NCI-H226 (cell line): ENCODE data around the gene POC1A.
A peak's percentile ranks its signal among the peaks of the same experiment; 100 is the strongest.
"Not testable (repeated sequence)": the region's sequence is repeated elsewhere in the genome, so short reads cannot be mapped to it uniquely, and the experiment has no call there.

Experiments used
- DNase-seq: peaks from one replicate; pipeline ENCODE4 v3.0.0-alpha.2; 2015

POC1A gene

DNA sequence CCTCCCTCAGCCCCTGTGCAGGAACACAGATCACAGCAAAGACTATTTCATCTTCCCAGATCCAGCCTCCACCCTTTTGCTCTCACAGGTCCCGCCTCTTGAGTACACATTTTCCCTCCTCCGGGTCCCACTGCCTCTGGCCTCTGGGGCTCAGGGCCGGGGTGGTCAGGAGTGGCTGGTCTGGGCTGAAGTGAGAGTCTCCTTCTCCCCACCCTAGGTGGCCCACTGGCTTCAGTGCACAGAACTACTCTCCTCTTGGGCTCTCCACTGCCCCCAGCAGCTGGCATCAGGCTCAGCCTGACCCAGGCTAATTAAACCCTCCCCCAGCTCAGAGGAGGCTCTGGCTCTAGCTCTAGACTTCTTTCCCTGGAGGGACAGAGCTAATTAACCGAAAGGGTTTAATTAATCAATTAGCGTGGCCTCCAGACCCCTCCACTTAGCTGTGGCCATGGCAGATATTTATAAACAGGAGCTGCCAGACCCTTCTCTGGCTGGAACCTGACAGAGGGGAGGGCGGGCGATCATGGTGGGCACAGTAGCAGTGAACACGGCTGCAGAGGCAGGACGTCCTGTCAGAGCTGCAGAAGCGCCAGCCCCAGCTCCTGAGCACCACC is 113.0 kb downstream of the POC1A start:
- peak; percentile 19 for DNase-seq

DNA sequence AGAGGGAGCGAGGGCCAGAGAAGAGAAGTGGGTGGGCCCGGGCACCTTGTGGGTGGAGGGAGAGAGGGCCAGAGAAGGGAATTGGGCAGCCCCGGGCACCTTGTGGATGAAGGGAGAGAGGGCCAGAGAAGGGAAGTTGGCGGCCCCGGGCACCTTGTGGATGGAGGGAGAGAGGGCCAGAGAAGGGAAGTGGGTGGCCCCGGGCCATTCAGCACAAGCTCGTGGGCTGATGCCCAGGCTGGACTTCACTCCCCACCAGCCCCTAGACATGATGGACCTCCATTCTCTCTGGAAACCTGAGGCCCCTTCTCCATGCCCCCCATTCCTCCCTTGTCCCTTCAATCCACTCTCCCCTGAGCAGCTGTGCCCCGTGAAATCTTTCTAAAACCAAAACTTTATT is 113.6 kb downstream of the POC1A start:
- no peak for DNase-seq

DNA sequence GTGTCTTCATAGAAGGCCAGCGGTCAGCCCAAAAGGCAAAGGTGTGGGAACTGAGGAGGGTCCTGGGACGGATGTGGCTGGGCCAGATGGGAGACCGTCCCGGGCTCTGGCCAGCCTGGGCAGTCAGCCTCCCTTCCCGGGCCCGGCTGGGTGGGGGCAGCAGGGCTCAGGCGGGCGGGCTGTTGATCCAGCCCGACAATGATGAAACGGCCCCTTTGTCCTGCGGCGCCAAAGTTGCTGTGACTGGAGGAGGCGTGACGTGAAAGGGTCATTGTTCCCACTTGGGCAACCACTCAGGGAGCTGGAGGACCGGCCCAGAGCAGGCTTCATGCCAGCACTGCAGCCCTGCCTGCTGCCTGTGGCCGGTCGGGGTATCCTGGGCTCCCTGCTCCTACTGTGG is 114.4 kb downstream of the POC1A start:
- no peak for DNase-seq

DNA sequence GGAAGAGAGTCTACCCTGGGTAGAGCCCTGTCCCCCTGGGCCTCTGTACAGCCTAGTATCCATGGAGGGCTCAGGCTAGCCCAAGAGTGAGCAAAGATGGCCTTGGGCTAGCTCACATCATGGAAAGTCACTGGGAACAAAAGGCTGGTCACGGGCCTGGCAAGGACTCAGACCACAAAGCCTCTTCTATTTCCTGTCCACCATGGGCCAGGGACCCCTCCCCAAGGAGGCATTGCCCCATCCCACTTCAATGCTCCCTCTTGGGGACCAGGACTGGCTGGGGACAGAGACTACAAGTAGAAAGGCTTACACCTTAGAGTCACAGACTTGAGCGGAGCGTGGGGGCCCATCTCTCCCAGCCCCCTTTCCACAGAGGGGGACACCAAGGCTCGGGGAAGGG is 114.8 kb downstream of the POC1A start:
- no peak for DNase-seq

DNA sequence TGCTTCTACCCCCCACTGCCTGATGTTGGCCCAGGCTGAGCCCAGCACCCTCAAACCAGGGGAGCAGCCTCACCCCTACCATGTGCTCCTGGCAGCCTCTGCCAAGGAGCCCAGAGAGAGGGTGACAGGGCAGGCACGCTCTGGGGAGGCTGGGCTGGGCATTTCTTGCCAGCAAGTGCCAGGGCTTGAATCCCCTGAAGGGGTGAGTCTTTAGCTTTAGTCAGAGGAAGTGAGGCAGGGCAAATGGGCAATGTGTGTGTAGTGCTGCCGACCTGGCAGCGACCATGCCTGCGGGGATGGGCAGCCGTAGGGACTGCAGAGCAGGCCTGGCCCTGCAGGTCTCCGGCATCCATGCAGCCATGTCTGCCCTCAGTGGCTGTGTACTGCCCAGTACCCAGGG is 116.0 kb downstream of the POC1A start:
- peak; percentile 25 for DNase-seq

DNA sequence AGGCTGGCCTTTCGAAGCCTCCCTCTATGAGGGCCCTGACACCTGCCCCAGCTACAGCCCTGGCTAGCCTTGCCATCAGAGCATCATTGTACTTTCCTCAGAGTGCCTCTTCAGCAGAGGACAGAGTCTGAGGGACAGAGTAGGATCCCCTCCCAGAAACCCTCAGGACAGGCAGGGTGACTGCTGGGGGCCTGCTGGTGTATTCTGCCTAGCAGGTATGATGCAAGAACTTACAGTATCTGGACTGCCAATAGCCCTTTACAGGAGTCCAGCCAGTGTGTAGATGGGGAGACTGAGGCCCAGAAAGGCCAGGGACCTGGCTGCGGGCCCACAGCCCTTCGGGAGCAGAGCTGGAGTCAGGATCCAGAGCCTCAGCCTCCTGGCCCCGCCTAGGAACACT is 116.9 kb downstream of the POC1A start:
- DNase-seq, result no peak

DNA sequence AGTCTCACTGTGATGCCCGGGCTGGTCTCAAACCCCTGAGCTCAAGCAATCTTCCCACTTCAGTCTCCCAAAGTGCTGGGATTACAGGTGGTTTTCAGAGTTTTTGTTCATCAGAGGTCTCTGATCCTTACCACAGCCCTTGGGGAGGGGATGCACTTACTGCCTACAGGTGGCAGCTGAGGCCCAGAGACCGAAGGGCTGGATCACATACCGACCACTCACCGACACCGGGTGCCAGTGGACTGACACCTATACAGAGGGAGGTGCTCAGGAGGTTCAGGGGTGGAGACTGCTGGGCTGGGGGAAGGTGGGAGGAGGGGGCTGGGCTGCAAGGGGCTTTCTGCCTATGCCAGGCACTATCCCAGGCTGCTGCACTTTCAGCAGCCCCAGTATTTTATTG is 117.4 kb downstream of the POC1A start:
- DNase-seq, result no peak

DNA sequence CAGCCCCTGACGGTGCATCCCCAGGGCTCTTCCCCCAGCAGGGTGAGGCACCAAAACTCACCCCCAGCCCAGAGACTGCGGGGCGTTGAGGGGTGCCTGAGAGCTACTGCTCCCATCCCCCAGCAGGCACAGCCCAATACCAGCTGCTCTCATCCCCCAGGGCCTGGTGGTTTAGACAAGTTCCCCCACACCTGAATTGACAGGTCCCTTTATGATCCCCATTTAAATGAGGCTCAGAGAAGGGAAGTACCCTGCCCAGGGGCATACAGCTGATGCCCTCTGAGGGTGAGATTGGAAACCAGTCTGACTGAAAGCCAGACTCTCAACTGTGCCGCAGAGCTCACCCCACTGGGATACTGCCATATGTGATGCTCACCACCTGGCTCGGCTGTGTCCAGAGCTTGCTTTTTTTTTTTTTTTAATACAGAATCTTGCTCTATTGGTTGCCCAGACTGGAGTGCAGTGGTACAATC is 118.0 kb downstream of the POC1A start:
- DNase-seq, result no peak

DNA sequence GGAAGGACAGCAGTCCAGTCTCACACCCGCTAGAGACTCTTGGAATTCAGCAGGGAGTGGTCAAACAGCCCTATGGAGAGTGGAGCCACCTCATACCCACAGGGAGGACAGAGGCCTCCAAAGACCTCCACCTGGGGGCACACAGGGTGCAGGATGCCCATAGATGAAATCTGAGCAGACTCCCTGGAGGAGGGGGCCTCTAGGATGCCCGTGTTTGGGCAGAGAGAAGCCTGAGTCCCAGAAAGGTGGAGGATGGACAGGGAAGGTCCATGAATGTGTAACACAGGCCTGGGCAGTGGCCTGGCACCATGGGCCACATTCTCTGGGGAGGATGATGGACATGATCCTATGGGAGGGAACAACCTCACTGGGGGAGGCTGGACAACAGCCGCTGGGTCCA is 119.6 kb downstream of the POC1A start:
- no peak for DNase-seq

DNA sequence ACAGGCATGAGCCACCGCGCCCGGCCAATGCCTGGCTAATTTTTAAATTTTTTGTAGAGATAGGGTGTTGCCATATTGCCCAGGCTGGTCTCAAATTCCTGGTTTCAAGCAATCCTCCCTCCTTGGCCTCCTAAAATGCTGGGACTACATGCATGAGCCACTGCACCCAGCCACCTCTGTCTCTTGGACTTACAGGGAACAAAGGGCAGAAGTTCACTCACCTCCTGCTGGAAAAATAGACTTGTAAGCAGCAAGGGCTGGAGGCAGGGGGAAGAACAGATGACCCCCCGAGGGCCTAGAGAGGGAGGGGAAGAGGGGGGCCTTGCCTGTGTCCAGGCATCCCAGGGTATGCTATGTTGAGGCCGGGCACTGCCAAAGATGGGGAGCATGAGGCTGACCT is 120.0 kb downstream of the POC1A start:
- no peak for DNase-seq

DNA sequence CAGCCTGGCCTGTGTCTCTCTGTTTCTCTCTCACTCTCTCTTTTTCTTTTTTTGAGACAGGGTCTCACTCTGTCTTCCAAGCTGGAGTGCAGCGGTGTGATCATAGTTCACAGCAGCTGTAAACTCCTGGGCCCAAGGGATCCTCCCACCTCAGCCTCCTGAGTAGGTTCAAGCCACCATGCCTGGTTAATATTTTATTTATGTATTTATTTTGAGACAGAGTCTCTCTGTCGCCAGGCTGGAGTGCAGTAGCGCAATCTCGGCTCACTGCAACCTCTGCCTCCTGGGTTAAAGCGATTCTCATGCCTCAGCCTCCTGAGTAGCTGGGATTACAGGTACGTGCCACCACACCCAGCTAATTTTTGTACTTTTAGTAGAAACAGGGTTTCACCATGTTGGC is 120.5 kb downstream of the POC1A start:
- not testable (repeated sequence) for DNase-seq

DNA sequence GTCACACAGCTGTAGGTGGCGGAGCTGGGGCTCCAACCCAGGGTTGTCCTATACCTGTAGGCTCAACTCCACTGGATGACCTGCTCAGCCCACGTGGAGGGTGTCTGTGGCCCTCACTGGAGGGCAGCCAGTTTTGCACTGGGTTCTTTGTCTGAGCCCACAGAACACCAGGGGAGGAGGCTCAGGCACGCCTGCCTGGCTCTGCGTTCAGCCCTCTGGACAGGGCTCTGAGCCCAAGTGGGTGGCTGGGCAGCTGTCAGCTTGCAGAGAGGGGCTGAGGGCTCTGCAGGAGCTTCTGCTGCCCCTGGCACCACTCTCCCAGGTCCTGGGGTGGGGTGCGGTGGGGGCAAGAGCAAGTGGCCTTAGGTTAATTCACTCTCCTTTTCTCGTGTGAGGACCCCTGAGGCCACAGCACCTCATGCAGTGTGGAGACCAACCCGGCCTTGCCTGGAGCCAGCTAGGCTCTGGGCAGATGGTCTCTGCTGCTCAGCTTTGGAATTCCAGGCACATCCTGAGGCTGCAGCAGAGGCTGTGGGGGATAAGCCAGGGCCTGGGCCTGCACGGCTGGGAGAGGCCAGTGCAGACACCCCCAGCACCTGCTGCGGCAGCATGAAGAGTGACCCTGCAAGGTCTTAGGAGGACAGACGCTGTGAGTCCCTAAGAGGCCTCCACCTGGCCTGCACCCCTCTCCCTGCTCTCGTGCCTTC is 121.4 kb downstream of the POC1A start:
- no peak for DNase-seq

DNA sequence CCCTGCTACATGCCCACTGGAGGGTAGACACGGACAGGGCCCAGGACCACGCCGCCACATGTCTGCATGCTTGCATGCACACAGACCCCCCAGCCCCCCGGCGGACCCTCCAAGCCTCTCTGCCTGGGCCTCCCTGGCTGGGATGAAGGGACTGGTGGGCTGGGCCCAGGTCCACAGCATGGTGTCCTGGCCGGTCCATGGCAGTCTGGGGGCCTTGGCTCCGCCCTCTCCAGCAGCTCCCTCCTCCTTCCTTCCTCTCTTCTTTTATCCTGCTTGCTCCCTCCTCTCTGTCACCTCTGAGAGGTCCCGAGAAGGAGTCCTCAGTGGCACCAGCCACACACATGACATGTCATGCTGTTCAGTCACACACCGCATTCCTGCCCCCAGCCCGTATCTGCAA is 122.3 kb downstream of the POC1A start:
- no peak for DNase-seq

DNA sequence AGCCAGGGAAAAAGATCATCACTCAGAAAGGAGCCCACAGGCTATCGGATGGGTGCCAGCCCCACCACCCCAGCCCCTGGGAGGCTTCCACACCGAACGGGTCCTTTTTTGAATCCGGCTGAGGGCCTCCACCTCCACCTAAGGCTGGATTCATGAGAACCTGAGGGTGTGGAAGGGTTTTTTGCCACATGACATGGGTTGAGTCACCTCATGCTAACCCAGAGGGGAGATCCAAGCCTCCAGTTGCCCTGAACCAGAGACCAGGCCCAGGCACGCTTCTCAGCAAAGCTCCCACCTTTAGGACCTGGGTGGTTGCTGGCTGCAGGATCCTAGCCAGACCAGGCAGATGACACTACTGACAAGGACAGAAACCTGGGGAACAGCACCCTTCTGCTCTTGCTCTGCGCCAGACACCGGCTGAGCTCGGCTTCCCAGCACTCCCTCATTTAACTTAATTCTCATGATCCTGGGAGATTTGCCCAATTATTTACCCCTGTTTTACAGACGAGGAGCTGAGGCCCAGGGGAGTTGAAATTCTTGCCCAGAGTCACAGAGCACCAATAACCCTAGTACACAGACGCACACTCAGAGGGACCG is 123.4 kb downstream of the POC1A start:
- DNase-seq, result no peak

DNA sequence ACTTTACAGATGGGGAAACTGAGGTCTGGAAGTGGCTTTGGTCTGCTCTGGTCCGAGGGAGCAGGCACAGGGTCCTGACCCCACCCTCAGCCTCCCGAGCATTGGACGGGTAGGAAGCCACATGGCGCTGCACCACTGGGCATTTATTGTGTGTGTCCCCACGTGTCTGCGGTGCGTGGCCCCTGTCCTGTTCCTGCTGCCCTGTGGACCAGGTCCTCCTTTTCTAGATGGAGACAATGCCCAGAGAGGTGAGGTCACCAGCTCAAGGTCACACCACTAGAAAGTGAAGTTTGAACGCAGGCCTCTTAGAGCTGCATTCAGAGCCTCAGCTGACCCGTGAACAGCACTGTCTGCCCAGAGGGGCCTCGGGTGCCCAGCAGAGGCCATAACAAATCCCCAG is 124.7 kb downstream of the POC1A start:
- DNase-seq, result no peak

DNA sequence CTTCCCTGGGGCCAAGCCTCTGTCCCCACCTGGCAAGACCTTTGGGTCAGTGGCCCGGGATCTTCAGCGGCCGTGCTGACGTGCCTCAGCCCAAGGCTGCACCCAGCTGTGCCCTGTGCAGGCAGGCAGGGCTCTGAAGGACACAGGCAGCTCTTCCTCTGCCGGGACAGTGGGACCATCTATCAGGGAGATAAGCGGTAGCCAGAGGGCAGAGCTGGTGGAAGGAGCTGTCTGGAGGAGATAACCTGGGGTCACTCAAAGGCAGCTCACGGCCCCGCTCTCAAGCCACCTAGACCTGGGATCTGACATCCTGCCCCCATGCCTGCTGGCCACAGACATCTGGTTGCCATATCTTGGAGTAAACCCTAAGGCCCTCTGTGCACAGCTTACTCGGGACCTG is 125.2 kb downstream of the POC1A start:
- DNase-seq, result no peak

DNA sequence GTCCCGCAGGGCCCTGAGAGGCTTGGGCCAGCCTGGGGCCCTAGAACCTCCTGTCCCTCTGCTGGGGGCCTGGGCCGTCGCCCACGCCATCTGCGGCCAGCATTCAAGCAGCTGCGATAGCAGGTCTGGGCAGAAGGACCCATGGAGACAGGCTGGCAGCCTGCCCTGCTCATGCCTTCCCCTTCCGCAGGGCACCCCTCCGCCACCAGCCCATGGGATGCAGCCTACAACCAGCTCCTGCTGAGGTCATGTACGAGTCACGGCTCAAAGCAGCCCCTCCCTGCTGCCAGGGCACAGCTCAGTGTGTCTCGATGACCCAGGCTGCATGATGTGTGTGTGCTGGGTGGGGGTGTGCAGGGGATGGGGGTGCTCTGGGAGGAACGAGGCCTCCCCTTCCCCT is 125.7 kb downstream of the POC1A start:
- DNase-seq, result no peak

DNA sequence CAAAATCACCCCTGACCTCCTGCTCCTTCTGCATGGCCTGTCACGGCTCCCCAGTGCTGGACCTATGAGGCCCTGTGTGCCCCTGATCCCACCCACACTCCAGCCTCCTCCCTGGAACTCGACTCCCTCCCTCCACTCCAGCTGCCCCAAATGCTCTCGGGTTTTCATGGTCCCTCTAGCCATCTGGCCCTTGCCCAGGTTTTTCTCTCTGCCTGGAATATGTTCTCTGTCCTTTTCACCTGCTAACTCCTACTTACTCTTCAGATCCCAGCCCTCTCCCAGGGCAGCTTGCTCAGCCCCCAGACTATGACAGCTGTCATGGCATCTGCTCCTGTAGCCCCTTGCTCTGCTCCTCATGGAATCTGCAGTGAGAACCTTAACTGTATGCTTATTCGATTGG is 128.2 kb downstream of the POC1A start:
- DNase-seq, result no peak

DNA sequence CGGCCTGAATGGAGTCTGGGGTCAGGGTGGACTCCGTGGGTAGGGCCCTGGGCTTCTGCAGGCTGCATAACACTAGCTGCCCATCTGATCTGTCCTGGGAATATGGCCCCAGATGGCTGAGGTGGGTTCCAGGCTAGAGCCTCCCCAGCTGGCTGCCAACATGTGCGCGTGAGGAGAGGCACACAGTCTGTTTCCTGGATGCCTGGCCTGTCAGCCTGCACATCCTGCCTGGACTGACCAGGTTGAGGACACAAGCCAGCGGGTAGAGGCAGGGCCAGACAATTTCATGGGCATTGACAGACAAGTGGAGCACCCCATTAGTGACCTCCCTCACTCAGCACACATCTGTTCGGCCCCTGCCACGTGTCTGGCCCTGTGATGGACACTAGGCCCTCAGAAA is 128.8 kb downstream of the POC1A start:
- DNase-seq, result no peak
